Non-pigmented ciliary epithelial cell (primary cell): ENCODE data around the gene DLG2.
"Not testable (repeated sequence)": the region's sequence is repeated elsewhere in the genome, so short reads cannot be mapped to it uniquely, and the experiment has no call there.

Experiments used
- DNase-seq: peaks from one replicate; pipeline ENCODE4 v3.0.0-alpha.2; 2010; ENCODE audit warnings: low read depth

Gene DLG2

GRCh38 chr11:85643191-85643614 lies 16.1 kb upstream of the DLG2 start:
- no peak for DNase-seq

- DNase-seq, result no peak
These were observed 7.6 kb upstream of the DLG2 start for GRCh38 chr11:85634747-85635146.

- no peak for DNase-seq
These were observed 1.7 kb upstream of the DLG2 start for GRCh38 chr11:85628771-85629341.

- peak; percentile 86 for DNase-seq
These were observed 1.0 kb upstream of the DLG2 start, which contains the start of gene TMEM126B for GRCh38 chr11:85627998-85628770. Gene TMEM126B, plus strand, starts transcription at chr11:85628593. Its CDS starts 15 bp downstream, at chr11:85628608.

GRCh38 chr11:85626496-85626895 lies 648 bp downstream of the DLG2 start:
- no peak for DNase-seq

GRCh38 chr11:85620256-85620655 lies 6.9 kb downstream of the DLG2 start:
- no peak for DNase-seq

GRCh38 chr11:85619499-85619898 lies 7.6 kb downstream of the DLG2 start:
- no peak for DNase-seq

GRCh38 chr11:85611643-85612042 lies 15.5 kb downstream of the DLG2 start:
- DNase-seq, result not testable (repeated sequence)

GRCh38 chr11:85609286-85609685 lies 17.9 kb downstream of the DLG2 start:
- DNase-seq, result not testable (repeated sequence)

GRCh38 chr11:85608621-85609020 lies 18.5 kb downstream of the DLG2 start:
- DNase-seq, result not testable (repeated sequence)

GRCh38 chr11:85606237-85606636 lies 20.9 kb downstream of the DLG2 start:
- not testable (repeated sequence) for DNase-seq

GRCh38 chr11:85603220-85603619 lies 23.9 kb downstream of the DLG2 start:
- DNase-seq, result no peak

- DNase-seq, result no peak
These were observed 24.5 kb downstream of the DLG2 start for GRCh38 chr11:85602526-85603213.

- DNase-seq, result no peak
These were observed 28.1 kb downstream of the DLG2 start for GRCh38 chr11:85599083-85599482.

GRCh38 chr11:85596886-85597285 lies 30.3 kb downstream of the DLG2 start:
- DNase-seq, result no peak

- peak; percentile 15 for DNase-seq
These were observed 31.8 kb downstream of the DLG2 start for GRCh38 chr11:85595285-85595884.

GRCh38 chr11:85590848-85591483 lies 36.2 kb downstream of the DLG2 start:
- DNase-seq, result peak; percentile 15

GRCh38 chr11:85589373-85589772 lies 37.8 kb downstream of the DLG2 start:
- DNase-seq, result no peak

- no peak for DNase-seq
These were observed 45.0 kb downstream of the DLG2 start for GRCh38 chr11:85582111-85582510.

- no peak for DNase-seq
These were observed 51.8 kb downstream of the DLG2 start for GRCh38 chr11:85575388-85575787.

- DNase-seq, result no peak
These were observed 55.1 kb downstream of the DLG2 start for GRCh38 chr11:85572056-85572455.

GRCh38 chr11:85569525-85569924 lies 57.6 kb downstream of the DLG2 start:
- no peak for DNase-seq
